ENCODE data around the gene TMEM38A.

DNA sequence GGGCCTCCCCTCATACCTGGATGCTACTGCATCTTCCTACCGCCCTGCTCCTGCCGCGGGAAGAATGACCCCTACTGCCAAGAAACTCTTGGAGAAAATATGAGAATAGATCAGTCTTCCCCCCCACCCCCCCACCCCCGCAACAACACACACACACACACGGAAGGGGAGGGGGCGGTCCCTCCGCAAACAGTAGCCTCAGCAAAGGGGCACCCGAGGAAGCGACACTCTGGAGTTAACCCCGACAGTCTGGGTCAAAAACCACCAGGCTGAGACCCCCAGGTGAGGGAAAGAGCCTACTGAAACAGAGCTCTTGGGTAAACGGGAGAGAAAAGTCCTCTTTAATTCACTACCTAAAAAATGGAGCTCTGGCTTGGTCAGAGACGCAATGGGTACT is 34.1 kb upstream of the TMEM38A start:
- TF ChIP-seq ZC3H10 (CRISPR knock-in tag; IDR thresholded peaks at IDR 0.05) (no peak), RARB (CRISPR knock-in tag; IDR thresholded peaks at IDR 0.05) (no peak), ZFP30 (CRISPR knock-in tag; IDR thresholded peaks at IDR 0.05) (no peak), SNAI2 (CRISPR knock-in tag; IDR thresholded peaks at IDR 0.05) (no peak), ARNTL (CRISPR knock-in tag; IDR thresholded peaks at IDR 0.05; ENCODE audit: borderline replicate concordance, low read depth) (no peak), ZFP3 (CRISPR knock-in tag; IDR thresholded peaks at IDR 0.05) (no peak), ESRRG (CRISPR knock-in tag; IDR thresholded peaks at IDR 0.05) (no peak), TOX (CRISPR knock-in tag; IDR thresholded peaks at IDR 0.05; ENCODE audit: borderline replicate concordance) (no peak)
- TF ChIP-seq, protein P1, sequence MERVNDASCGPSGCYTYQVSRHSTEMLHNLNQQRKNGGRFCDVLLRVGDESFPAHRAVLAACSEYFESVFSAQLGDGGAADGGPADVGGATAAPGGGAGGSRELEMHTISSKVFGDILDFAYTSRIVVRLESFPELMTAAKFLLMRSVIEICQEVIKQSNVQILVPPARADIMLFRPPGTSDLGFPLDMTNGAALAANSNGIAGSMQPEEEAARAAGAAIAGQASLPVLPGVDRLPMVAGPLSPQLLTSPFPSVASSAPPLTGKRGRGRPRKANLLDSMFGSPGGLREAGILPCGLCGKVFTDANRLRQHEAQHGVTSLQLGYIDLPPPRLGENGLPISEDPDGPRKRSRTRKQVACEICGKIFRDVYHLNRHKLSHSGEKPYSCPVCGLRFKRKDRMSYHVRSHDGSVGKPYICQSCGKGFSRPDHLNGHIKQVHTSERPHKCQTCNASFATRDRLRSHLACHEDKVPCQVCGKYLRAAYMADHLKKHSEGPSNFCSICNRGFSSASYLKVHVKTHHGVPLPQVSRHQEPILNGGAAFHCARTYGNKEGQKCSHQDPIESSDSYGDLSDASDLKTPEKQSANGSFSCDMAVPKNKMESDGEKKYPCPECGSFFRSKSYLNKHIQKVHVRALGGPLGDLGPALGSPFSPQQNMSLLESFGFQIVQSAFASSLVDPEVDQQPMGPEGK (CRISPR knock-in tag; IDR thresholded peaks at IDR 0.05; ENCODE audit: borderline replicate concordance) = no peak
- TF ChIP-seq, protein P2, sequence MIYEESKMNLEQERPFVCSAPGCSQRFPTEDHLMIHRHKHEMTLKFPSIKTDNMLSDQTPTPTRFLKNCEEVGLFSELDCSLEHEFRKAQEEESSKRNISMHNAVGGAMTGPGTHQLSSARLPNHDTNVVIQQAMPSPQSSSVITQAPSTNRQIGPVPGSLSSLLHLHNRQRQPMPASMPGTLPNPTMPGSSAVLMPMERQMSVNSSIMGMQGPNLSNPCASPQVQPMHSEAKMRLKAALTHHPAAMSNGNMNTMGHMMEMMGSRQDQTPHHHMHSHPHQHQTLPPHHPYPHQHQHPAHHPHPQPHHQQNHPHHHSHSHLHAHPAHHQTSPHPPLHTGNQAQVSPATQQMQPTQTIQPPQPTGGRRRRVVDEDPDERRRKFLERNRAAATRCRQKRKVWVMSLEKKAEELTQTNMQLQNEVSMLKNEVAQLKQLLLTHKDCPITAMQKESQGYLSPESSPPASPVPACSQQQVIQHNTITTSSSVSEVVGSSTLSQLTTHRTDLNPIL (CRISPR knock-in tag; IDR thresholded peaks at IDR 0.05; ENCODE audit: low read depth) = no peak
- TF ChIP-seq, protein P3, sequence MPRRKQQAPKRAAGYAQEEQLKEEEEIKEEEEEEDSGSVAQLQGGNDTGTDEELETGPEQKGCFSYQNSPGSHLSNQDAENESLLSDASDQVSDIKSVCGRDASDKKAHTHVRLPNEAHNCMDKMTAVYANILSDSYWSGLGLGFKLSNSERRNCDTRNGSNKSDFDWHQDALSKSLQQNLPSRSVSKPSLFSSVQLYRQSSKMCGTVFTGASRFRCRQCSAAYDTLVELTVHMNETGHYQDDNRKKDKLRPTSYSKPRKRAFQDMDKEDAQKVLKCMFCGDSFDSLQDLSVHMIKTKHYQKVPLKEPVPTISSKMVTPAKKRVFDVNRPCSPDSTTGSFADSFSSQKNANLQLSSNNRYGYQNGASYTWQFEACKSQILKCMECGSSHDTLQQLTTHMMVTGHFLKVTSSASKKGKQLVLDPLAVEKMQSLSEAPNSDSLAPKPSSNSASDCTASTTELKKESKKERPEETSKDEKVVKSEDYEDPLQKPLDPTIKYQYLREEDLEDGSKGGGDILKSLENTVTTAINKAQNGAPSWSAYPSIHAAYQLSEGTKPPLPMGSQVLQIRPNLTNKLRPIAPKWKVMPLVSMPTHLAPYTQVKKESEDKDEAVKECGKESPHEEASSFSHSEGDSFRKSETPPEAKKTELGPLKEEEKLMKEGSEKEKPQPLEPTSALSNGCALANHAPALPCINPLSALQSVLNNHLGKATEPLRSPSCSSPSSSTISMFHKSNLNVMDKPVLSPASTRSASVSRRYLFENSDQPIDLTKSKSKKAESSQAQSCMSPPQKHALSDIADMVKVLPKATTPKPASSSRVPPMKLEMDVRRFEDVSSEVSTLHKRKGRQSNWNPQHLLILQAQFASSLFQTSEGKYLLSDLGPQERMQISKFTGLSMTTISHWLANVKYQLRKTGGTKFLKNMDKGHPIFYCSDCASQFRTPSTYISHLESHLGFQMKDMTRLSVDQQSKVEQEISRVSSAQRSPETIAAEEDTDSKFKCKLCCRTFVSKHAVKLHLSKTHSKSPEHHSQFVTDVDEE (CRISPR knock-in tag; IDR thresholded peaks at IDR 0.05) = no peak
